SK-N-SH (cell line): Measurements from ENCODE around the gene TMEM179.

Experiments
- CTCF ChIP-seq: fragments of 200-600 bp; sonication (generic); IDR thresholded peaks from 2 replicates; pipeline ENCODE4 v1.6.1; 2017; ENCODE audit warnings: antibody characterized with exemption, mild to moderate bottlenecking, moderate library complexity
- EZH2phosphoT487 ChIP-seq: fragments of 200-600 bp; sonication (generic); IDR thresholded peaks from 2 replicates; pipeline ENCODE4 v1.6.1; 2017; ENCODE audit warnings: low read depth, mixed run types, mild to moderate bottlenecking, antibody characterized with exemption, moderate library complexity, borderline replicate concordance
- MXI1 ChIP-seq: IDR thresholded peaks from 2 replicates; pipeline ENCODE4 v1.6.1; 2012; ENCODE audit warnings: mild to moderate bottlenecking, low read depth, low read length, improper control_type of control experiment
- POLR2AphosphoS5 ChIP-seq: IDR thresholded peaks from 2 replicates; pipeline ENCODE4 v1.6.1; 2012; ENCODE audit warnings: low read depth, low read length
- REST ChIP-seq: IDR thresholded peaks from 2 replicates; pipeline ENCODE4 v1.6.1; 2012; ENCODE audit warnings: mild to moderate bottlenecking, low read depth, low read length, moderate library complexity
- TAF1 ChIP-seq: IDR thresholded peaks from 2 replicates; pipeline ENCODE4 v1.6.1; 2012; ENCODE audit warnings: low read depth, mild to moderate bottlenecking, low read length, moderate library complexity, borderline replicate concordance
- USF2 ChIP-seq: fragments of 150-350 bp; IDR thresholded peaks from 2 replicates; pipeline ENCODE4 v1.6.1; 2017; ENCODE audit warnings: antibody characterized with exemption, low read length, low read depth, borderline replicate concordance
- TF ChIP-seq, protein P1 (sequence below): IDR thresholded peaks from 2 replicates; pipeline ENCODE4 v1.4.0; 2012; ENCODE audit warnings: low read depth, borderline replicate concordance
- TF ChIP-seq, protein P2 (sequence below): IDR thresholded peaks from 2 replicates; pipeline ENCODE4 v1.4.0; 2012; ENCODE audit warnings: low read depth

GRCh38 chr14:104586832-104587620 lies 17.5 kb downstream of the TMEM179 start:
- TF ChIP-seq POLR2AphosphoS5: no peak
- TF ChIP-seq REST: no peak
- TF ChIP-seq EZH2phosphoT487: no peak
- no peak; the same call in 1 of the 2 replicates for TF ChIP-seq MXI1
- TF ChIP-seq CTCF: no peak
- TF ChIP-seq, protein P1, sequence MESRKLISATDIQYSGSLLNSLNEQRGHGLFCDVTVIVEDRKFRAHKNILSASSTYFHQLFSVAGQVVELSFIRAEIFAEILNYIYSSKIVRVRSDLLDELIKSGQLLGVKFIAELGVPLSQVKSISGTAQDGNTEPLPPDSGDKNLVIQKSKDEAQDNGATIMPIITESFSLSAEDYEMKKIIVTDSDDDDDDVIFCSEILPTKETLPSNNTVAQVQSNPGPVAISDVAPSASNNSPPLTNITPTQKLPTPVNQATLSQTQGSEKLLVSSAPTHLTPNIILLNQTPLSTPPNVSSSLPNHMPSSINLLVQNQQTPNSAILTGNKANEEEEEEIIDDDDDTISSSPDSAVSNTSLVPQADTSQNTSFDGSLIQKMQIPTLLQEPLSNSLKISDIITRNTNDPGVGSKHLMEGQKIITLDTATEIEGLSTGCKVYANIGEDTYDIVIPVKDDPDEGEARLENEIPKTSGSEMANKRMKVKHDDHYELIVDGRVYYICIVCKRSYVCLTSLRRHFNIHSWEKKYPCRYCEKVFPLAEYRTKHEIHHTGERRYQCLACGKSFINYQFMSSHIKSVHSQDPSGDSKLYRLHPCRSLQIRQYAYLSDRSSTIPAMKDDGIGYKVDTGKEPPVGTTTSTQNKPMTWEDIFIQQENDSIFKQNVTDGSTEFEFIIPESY: no peak
- no peak for TF ChIP-seq USF2
- TF ChIP-seq, protein P2, sequence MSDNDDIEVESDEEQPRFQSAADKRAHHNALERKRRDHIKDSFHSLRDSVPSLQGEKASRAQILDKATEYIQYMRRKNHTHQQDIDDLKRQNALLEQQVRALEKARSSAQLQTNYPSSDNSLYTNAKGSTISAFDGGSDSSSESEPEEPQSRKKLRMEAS: no peak
- TF ChIP-seq TAF1: no peak
